ENCODE data around the gene CDH13. TPM values are rescaled to one million over a fixed set of nuclear protein-coding genes. Genes with fewer than 3 reads are reported as not detected.

The CDH13 gene
- total and polyA plus RNA-seq, 2 of the 8 experiments (the other 6 are each of a cell fraction or from before 2014, with no cell fraction given): 2.3 to 2.4 TPM

- TF ChIP-seq EP300 (IDR thresholded peaks at IDR 0.05; ENCODE audit: borderline replicate concordance in 1 of 2, low read depth in 2 of 2, low read length in 2 of 2) (no peak), RBBP5 (IDR thresholded peaks at IDR 0.05; ENCODE audit: borderline replicate concordance, low read depth, low read length) (no peak)
Measured at GRCh38 chr16:83390759-83391158, 764.0 kb downstream of the CDH13 start (continued).
